NCI-H187 (cell line): Measurements from ENCODE around the gene COL1A1.

Experiments
- DNase-seq, 2 experiments: peaks; one replicate each; lab custom pipeline; 2025; lab: John Stamatoyannopoulos, UW

The COL1A1 gene

GRCh38 chr17:50141026-50141744 lies 60.2 kb downstream of the COL1A1 start:
- no peak for DNase-seq

GRCh38 chr17:50139950-50140885 lies 61.2 kb downstream of the COL1A1 start:
- no peak for DNase-seq

GRCh38 chr17:50139185-50139783 lies 62.1 kb downstream of the COL1A1 start:
- DNase-seq, result no peak

GRCh38 chr17:50137042-50137441 lies 64.4 kb downstream of the COL1A1 start:
- DNase-seq, result no peak

- no peak for DNase-seq
These were observed 65.2 kb downstream of the COL1A1 start for GRCh38 chr17:50136096-50136687.

- DNase-seq, result no peak
These were observed 65.9 kb downstream of the COL1A1 start for GRCh38 chr17:50135316-50136095.

- DNase-seq, result no peak
These were observed 67.0 kb downstream of the COL1A1 start for GRCh38 chr17:50134206-50135110.

GRCh38 chr17:50133769-50134099 lies 67.7 kb downstream of the COL1A1 start:
- no peak for DNase-seq
